Globus pallidus (tissue), 1 donor: ENCODE data around the gene PCCB.
"Not testable (repeated sequence)": the region's sequence is repeated elsewhere in the genome, so short reads cannot be mapped to it uniquely, and the experiment has no call there.

Experiments
- DNase-seq: peaks from one replicate; pipeline ENCODE4 v3.0.0-alpha.2; 2015; ENCODE audit warnings: low spot score

PCCB gene

DNA sequence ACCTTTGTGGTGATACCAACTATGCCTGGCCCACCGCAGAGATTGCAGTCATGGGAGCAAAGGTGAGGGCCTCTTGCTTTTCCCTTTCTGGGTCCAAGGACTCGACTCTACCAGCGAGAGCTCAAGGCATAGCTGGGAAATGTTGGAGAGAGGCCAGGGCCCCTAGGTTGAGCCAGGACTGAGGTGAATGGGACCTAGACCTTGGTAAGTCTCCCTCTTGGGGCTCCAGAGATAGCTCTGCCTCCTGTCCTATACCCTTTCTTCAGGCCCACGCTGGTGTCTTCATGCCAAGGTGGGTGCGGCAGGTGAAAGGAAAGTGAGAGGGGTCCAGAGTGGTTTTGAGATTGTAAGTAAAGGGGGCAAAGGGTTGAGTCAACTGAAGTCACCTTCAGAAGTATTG, 77.5 kb downstream of the PCCB start:
- DNase-seq, result no peak

DNA sequence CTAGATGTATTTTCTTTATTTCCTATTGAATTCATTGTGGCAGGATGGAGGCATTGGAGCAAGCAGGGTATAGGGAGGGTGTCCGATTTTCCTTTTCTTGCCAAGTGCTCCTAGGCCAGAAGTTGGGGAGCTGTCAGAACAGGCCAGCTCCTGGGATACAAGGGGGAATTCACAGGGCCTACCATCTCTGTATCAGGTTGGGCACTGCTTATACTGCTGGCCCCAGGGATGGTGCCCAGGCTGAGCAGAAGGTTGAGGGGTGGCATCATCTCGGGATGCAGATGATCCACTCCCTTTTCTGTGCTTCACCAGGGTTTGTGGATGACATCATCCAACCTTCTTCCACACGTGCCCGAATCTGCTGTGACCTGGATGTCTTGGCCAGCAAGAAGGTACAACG, 79.5 kb downstream of the PCCB start:
- no peak for DNase-seq

GRCh38 chr3:136330900-136331299, 80.8 kb downstream of the PCCB start:
- no peak for DNase-seq

GRCh38 chr3:136332302-136332701, 82.2 kb downstream of the PCCB start:
- no peak for DNase-seq

DNA sequence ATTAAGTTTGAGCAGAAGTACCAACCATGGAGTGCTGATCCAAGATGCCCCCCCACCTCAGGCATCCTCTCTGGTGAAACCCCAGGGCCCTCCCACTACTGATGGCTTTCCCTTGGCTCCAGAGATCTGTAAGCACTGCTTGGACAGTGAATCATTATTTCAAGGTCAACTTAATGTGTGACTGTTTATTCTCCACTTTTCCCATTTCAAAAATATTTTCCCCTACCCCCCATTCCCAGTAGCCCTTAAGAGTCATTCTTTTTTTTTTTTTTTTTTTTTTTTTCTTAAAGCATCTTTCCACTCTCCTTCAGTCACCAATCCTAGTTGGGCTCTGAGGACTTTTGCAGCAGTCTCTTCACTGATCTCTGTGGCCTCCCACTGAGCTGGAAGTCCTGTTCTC, 82.6 kb downstream of the PCCB start:
- no peak for DNase-seq

- no peak for DNase-seq
Measured at GRCh38 chr3:136334209-136334608, 84.1 kb downstream of the PCCB start.

DNA sequence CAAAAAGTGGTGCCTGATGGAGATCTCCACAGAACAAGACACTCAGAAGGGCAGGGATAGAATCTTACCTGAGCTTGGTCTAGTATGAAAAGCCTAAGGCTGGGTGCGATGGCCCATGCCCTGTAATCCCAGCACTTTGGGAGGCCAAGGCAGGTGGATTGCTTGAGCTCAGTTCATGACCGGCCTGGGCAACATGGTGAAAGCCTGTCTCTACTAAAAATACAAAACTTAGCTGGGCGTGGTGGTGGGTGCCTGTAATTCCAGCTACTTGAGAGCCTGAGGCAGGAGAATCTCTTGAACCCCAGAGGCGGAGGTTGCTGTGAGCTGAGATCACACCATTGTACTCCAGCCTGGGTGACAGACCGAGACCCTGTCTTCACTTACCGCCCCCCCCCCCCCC, 84.6 kb downstream of the PCCB start:
- DNase-seq, result not testable (repeated sequence)

DNA sequence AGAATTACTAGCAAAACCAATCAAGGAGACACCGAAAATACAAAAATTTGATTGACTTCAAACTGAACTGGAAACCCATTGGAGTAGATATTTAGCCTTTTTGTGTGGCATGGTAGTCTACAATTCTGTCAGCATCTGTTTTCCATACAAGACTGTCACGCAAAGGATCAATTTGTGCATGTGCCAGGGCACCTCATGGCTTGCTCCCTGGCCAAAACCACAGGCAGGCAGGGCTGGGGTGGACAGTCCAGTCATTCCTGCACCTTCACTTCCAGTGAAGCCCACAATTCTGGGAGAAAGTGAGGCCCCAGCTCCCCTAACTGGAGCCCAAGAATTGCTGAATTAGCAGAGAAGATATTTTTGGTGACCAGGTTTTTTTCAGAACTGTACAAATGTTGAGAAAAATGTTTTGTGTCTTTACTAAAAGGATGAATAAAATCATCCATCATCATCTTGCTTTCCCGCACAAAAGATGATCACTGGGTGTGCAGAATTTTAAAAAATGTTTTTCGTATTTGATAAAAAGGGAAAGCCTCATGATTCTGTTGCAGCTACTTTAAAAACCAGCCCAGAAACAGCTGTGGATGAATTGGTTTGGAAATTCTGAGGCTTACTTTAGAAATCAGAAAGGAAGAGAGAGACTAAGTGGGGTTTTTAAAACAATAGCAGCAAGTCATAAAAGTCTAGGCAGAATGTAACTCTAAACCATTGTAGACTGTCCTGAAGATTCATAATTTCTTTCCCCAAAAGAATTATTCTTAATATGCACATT, 86.4 kb downstream of the PCCB start:
- DNase-seq, result no peak

DNA sequence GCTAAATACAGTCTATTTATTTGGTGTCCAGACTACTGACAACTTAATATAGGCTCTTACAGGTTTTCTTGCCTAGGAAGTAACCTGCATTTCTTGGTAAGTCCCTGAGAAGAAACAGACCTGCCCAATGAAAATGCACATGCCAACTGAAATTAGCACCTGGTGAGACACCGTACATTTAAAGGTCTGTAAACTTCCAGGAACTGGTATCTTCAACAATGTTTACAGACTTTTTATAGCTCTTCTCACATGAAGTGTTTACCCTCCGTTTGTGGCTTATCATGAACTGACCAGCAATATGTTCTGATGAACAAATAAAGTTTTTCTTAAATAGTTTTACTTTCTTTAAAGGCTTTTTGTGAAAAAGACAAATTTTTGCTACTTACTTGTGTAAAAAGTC, 93.3 kb downstream of the PCCB start:
- DNase-seq, result no peak

- peak; percentile 29 for DNase-seq
Measured at GRCh38 chr3:136343873-136344555, 93.9 kb downstream of the PCCB start.

DNA sequence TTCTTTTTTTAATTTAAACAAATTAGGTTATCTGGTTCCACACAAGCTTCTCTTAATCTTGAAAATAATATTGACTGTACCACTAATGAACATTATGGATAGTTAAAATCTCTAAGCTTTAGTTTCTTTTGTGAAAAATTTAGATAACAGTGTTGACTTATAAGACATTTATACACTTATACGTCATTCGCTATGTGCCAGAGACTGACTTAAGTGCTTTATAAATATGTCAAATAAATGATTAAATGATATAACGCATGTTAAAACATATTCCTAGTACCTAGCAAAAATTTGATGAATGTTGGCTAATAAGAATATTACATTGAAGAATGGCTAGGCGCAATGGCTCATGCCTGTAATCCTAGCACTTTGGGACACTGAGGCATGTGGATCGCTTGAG, 96.3 kb downstream of the PCCB start:
- no peak for DNase-seq

DNA sequence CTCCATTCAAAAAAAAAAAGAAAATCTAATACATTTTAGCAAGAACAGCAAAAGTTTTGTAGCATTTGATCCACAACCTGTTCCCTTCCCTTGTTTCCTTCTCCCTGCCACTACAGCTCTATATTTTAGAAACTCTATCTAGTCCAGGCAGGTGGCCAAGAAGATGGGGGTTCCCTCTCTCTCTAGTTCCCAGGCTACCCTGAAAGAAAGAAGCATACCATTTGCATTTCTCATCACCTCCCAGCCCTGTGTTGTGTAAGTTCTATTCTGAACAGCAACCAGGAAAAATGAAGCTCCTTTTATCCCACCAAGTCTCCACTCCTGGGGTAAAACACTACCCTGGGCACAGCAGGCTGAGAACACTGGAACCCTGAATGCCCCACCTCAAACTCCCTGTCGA, 100.0 kb downstream of the PCCB start:
- DNase-seq, result no peak

GRCh38 chr3:136350557-136350956, 100.4 kb downstream of the PCCB start:
- no peak for DNase-seq

DNA sequence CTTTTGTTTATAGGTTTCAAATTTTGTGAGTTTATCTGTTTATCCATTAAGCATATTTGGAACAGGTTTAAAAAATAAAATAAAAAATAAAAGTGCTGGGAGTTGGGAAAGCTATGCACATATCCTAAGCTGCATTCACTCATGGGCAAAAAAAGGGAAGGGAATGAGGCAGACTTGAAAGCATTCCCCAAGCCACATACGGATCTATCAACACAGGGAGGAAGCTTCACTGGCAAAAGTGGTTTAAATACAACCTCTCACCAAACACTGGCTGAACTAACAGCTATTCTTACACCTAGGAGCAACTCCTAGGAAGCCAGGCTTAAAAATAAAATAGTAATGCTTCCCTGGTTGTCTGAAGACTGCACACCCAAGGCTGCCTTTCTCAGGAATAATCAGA, 101.2 kb downstream of the PCCB start:
- DNase-seq, result no peak

DNA sequence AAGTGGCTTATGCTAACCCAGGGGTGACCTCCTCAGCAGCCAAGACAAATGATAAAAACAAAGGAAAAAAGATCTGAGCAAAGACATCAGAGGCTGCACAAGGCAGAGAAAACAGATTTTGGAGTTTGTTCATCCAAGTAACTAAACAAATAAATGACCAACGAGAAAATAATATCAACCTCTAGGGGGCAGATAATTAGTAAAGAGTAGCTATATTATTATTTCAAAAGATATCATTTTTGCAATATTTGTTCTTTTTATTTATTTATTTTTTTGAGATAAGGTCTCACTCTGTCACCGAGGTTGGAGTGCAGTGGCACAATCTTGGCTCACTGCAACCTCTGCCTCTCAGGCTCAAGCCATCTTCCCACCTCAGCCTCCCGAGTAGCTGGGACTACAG, 101.8 kb downstream of the PCCB start:
- no peak for DNase-seq

- no peak for DNase-seq
Measured at GRCh38 chr3:136353461-136353860, 103.3 kb downstream of the PCCB start.

GRCh38 chr3:136366289-136366688, 116.1 kb downstream of the PCCB start:
- DNase-seq, result no peak

DNA sequence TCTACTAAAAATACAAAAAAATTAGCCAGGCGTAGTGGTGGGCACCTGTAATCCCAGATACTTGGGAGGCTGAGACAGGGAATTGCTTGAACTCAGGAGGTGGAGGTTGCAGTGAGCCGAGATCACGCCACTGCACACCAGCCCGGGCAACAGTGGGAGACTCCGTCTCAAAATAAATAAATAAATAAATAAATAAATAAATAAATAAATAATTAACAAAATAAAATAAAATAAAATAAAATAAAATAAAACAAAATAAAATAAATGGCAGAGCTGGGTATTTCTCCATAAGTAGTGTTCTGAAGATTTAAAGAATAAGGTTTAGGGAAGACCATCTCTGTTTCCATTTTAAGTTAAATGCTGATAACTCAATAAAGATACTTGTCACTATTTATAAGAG, 125.7 kb downstream of the PCCB start:
- DNase-seq, result not testable (repeated sequence)

- DNase-seq, result no peak
Measured at GRCh38 chr3:136377508-136377907, 127.4 kb downstream of the PCCB start.

DNA sequence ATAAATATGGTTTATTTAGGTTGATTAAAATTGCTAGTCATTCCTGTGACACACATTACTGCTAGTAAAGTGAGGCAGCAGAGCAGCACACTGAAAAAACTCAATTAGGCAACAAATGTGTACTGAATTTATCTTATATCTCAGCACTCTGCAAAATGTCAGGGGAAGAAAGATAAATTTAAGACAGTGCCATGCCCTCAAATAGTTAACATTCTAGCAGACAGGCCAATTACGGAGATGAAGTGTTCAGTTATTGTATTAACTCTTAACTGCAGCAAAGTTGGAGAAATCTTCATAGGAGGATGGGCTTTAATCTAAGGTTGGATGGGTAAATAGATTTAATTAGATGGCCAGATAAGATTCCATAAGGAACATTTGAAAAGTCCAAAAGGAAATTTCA, 127.9 kb downstream of the PCCB start:
- DNase-seq, result no peak
